ENCODE results near the gene CAMSAP2.
A peak's percentile ranks its signal among the peaks of the same experiment; 100 is the strongest.

CAMSAP2 gene, protein sequence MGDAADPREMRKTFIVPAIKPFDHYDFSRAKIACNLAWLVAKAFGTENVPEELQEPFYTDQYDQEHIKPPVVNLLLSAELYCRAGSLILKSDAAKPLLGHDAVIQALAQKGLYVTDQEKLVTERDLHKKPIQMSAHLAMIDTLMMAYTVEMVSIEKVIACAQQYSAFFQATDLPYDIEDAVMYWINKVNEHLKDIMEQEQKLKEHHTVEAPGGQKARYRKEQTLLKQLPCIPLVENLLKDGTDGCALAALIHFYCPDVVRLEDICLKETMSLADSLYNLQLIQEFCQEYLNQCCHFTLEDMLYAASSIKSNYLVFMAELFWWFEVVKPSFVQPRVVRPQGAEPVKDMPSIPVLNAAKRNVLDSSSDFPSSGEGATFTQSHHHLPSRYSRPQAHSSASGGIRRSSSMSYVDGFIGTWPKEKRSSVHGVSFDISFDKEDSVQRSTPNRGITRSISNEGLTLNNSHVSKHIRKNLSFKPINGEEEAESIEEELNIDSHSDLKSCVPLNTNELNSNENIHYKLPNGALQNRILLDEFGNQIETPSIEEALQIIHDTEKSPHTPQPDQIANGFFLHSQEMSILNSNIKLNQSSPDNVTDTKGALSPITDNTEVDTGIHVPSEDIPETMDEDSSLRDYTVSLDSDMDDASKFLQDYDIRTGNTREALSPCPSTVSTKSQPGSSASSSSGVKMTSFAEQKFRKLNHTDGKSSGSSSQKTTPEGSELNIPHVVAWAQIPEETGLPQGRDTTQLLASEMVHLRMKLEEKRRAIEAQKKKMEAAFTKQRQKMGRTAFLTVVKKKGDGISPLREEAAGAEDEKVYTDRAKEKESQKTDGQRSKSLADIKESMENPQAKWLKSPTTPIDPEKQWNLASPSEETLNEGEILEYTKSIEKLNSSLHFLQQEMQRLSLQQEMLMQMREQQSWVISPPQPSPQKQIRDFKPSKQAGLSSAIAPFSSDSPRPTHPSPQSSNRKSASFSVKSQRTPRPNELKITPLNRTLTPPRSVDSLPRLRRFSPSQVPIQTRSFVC (N-terminal part only)

GRCh38 chr1:200738327-200738948 lies at the start of gene CAMSAP2:
Gene CAMSAP2, plus strand, starts transcription at chr1:200738893. Its CDS starts 935 bp downstream, at chr1:200739828.
- DNase-seq: peak; percentile 96

DNA sequence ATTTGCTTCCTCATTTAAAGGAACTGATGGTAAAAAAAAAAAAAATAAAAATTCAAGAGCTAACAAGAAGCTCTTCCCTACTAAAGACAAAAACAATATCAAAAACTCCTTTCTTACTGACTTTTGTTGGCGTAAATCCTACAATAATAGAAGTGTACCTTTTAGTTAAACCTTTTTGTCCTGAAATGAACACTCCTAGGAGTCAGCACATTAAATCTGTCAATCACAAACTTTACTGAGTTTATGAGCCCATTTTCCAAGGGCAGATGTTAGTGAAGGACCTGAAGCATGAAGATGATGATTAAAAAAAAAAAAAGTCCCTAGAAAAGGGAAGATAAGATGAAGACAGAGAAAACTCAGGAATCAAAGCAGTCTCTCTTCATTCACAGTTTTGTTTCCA lies 46.4 kb upstream of the CAMSAP2 start:
- no peak for DNase-seq

DNA sequence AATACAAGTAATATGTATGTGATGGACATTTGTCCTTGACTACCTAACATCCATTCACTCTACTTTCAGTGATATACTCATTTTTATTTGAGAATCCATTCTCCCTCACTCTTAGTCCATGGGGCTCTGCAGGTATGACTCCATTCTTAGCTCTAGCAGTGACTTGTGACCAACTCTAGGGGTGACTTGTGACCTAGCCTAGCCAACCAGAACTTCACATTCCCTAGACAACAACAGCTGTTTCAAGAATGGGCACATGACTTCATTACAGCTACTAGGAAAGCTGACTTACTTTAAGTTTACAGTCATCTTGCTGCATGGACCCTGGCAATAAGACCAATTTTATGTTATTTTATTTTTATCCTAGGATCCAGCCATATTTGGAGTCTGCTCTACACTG lies 45.4 kb upstream of the CAMSAP2 start:
- no peak for DNase-seq

- DNase-seq: no peak
Measured at GRCh38 chr1:200694738-200695137, 44.0 kb upstream of the CAMSAP2 start.

DNA sequence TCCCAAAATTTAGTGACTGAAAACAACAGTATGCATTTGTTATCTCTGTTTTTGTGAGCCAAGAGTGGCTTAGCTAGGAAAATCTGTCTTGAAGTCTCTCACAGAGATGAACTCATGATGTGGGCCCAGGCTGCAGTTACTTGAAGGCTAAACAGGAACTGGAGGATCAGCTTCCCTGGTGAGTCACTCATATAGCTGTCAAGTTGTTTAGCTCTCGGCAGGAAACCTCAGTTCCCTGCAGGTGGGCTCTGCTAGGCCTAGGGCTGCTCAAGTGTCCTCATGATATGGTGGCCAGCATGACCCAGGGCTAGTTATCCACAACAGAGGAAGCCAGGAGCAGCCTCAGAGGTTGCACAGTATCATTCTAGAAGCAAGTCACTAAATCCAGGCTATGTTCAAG lies 38.8 kb upstream of the CAMSAP2 start:
- no peak for DNase-seq

- no peak for DNase-seq
Measured at GRCh38 chr1:200704986-200705500, 33.6 kb upstream of the CAMSAP2 start.

- no peak for DNase-seq
Measured at GRCh38 chr1:200706111-200706814, 32.4 kb upstream of the CAMSAP2 start.

DNA sequence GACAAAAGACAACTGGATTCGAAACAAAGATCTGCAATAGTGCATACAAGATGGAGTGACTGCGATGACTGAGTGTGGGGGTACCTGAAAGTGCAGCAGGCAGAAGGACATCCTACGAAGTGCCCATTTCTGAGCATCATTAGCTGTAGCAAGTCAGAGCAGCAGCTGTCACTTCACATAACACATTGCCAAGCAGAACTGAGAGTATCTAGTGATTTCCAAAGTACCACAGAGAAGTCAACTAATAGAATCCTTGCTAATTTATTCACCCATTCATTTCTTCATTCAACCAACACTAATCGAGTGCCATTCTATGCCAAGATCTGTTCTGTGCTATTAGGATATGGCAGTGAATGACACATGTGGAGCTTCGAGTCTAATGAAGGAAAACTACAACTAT lies 31.6 kb upstream of the CAMSAP2 start:
- DNase-seq: peak; percentile 14

DNA sequence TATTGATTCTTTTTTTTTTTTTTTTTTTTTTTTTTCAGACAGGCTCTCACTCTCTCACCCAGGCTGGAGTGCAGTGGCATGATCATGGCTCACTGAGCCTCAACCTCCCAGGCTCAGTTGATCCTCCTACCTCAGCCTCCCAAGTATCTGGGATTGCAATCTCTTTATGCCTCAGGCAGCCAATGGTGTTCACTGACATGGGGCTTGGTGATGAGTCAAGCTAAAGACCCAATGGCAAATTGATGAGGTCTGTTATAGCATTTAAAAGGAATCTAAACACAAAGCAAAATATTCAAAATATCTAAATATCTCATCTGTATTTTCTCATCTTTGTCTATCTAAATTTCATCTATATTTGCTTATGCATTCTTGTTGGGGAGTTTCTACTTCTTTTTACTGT lies 30.5 kb upstream of the CAMSAP2 start:
- DNase-seq: no peak

- no peak for DNase-seq
Measured at GRCh38 chr1:200708769-200709168, 29.9 kb upstream of the CAMSAP2 start.

DNA sequence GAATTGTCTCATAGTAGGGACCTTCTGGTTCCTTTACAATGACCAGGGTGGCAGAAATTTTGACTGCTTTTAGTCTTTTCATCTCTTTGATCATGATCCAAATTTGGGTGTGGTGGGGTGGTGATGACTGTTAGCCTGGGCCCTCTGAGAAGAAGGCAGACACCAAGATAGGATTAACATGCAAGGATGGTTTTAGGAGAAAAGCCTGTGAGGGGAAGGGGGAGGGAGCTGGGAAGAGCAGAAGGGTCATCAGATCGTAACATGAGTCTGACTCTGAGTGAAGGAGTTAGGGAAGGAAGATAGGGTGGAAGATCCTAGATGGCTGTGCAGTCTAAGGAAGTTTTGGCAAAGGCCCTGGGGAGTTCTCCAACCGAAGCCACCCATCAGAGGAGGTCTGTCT lies 28.5 kb upstream of the CAMSAP2 start:
- DNase-seq: no peak

GRCh38 chr1:200714504-200715187 lies 24.0 kb upstream of the CAMSAP2 start:
- no peak for DNase-seq

DNA sequence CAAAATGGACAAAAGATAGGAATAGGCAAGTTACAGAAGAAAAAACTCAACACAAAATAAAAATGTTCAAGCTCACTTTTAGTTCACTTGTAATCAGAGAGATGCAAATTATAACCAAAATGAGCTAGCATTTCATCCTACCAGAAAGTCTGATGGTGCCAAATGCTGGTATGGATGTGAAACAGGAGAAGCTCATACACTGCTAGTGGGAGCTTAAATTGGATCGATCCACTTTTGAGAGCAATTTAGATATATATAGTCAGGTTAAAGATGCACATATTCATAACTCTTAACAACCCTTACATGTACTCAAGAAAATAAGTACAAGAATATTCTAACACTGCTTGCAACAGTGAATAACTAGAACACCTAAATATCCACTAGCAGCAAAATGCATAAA lies 18.5 kb upstream of the CAMSAP2 start:
- no peak for DNase-seq

GRCh38 chr1:200724064-200724463 lies 14.6 kb upstream of the CAMSAP2 start:
- DNase-seq: no peak

- DNase-seq: no peak
Measured at GRCh38 chr1:200727257-200727656, 11.4 kb upstream of the CAMSAP2 start.

- no peak for DNase-seq
Measured at GRCh38 chr1:200729863-200730262, 8.8 kb upstream of the CAMSAP2 start.

DNA sequence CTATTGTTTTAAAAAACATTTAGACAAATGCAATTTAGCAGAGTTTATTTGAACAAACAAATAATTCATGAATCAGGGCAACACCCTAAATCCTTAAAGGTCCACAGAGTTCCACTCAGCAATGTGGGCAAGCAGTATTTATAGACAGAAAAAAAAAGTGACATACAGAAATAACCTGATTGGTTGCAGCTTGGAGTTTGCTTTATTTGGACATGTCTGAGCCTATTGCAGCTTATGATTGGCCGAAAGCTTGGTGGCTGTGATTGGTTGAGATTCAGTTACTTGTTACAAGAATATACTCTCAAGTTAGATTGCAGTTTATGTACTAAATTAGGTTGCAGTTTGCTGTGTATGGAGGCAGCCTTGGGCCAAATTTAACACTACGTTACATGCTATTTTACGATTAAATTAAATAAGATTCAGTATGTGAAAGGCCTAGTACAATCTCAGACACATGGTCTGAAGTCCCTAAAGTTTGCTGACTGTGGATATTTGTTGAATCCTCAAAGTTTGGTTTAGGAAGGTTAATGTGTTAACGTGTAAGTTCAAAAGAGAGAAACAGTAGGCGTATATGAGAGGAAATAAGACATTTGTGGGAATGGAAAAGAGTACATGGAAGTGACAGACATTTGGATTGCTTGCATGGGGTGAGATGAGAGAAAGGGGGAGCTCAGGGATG lies 6.9 kb upstream of the CAMSAP2 start:
- DNase-seq: no peak

DNA sequence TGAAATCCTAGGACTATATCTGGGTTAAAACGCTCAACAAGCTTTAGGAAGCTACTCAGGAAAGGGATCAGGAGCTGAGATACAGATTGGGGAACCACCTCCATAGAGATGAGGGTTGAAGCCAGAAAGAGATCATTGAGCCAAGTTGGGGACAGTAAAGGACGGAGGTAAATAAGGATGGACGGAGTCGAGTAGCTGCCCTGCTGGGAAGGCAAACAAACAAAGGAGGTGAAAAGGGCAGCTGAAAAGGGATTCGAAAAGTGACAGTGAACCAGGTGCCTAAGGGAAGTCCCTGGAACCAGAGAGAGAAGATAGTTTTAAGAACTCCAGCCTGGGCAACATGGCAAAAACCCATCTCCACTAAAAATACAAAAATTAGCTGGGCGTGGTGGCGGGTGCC lies 6.3 kb upstream of the CAMSAP2 start:
- DNase-seq: no peak

DNA sequence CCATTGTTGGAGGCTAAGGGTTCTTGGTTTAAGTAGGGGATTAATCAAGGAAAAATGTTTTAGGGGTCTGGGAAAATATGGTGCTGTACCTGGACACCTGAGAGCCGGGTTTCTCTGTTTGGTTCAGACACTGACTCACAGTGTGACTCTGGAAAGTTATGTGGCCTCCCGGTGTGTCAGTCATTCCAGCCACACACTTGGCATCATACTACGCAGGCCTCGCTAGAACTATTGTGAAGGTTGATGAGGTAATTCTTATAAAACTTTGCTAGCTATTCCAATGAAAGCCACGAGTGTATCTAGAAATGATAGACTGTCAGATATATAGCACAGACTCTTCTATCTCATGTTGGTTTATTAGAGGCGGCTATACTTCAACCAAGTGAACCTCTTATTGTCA lies 4.8 kb upstream of the CAMSAP2 start:
- no peak for DNase-seq

- no peak for DNase-seq
Measured at GRCh38 chr1:200737647-200738291, 924 bp upstream of the CAMSAP2 start.

Data from NCI-H446 treated with DMSO at 0.1 percent for 48 hours (cell line).